Epithelial cell of proximal tubule (primary cell): ENCODE data around the gene CAMKMT. TPM values are rescaled to one million over a fixed set of nuclear protein-coding genes. Genes with fewer than 3 reads are reported as not detected.

Source experiments
- DNase-seq: peaks from one replicate; pipeline ENCODE4 v3.0.0-alpha.2; 2011; ENCODE audit warnings: low read depth
- H3K4me3 ChIP-seq: 2 replicates; pipeline ENCODE4 v1.5.1; 2011; ENCODE audit warnings: low read depth, mild to moderate bottlenecking, low read length
- total RNA-seq: library from RNA; depleted of rRNA; stranded (reverse); fragments of >200 nt; gene quantifications from 2 replicates; pipeline ENCODE4 v1.2.3, GENCODE V29; 2015
- TF ChIP-seq, protein P1 (sequence below): conservative IDR thresholded peaks from 2 replicates; pipeline ENCODE4 v1.5.1; 2012; ENCODE audit warnings: low read depth, mild to moderate bottlenecking, low read length

Gene CAMKMT
- total RNA-seq, 1 donor from 2014 or later: 2.4 TPM

DNA sequence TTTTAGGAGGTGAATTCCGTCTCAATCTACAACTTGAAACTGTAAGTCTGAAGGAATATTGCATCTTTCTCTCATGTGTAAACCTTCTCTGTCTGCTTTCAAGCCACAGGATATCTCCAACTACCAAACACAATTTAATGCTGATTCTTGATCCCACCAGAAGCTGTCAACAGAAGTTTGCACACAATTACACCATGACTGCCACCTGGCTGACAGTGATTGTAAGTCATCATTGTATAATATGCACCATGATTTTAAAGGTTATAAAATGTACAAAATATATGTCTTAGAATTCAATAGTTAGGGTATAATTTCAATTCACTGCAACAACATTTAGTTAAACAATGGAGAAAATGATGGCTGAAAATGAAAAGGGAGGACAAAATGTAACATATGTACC is 18.9 kb upstream of the CAMKMT start:
- TF ChIP-seq, protein P1, sequence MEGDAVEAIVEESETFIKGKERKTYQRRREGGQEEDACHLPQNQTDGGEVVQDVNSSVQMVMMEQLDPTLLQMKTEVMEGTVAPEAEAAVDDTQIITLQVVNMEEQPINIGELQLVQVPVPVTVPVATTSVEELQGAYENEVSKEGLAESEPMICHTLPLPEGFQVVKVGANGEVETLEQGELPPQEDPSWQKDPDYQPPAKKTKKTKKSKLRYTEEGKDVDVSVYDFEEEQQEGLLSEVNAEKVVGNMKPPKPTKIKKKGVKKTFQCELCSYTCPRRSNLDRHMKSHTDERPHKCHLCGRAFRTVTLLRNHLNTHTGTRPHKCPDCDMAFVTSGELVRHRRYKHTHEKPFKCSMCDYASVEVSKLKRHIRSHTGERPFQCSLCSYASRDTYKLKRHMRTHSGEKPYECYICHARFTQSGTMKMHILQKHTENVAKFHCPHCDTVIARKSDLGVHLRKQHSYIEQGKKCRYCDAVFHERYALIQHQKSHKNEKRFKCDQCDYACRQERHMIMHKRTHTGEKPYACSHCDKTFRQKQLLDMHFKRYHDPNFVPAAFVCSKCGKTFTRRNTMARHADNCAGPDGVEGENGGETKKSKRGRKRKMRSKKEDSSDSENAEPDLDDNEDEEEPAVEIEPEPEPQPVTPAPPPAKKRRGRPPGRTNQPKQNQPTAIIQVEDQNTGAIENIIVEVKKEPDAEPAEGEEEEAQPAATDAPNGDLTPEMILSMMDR: peak; percentile 57
- no peak for DNase-seq
- H3K4me3 ChIP-seq: no peak overlapping the region

DNA sequence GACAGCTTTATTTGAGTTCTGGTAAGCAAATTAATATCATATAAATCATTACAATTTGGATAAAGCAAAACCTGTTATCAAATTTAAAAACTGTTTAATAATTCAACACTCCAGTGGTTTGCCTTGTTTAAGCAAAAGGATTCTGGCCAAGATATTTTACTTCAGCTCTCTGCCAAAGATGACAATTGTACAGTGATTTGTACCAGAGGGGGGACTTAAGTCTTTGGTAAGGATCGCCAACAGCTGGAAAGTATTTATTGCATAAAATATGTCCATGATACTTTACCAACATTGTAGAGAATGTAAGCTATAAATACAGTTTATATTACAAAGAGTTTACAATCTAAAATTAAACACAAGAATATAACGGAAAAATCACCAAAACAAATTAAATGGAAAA is 14.2 kb upstream of the CAMKMT start:
- no peak overlapping the region for H3K4me3 ChIP-seq
- TF ChIP-seq, protein P1: no peak
- DNase-seq: no peak

DNA sequence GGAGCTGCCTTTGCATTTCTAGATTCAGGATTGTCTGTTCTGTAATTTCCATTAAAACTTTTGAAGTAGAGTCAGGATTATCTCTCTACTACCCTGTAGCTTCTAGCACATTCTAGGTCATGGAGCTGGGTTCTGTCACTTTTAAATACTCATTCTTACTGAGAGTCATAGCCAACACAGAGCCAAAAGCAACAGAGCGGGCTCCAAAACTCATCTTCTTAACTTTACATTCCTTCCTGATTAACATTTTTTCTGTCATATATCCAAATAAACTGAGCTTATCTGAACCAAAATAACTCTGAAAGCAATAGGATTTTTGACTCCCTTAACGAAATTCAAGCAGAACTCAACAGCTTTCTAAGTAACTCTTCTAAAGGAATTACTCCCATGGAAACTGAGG is 13.3 kb upstream of the CAMKMT start:
- H3K4me3 ChIP-seq: no peak overlapping the region
- DNase-seq: no peak
- TF ChIP-seq, protein P1: no peak

DNA sequence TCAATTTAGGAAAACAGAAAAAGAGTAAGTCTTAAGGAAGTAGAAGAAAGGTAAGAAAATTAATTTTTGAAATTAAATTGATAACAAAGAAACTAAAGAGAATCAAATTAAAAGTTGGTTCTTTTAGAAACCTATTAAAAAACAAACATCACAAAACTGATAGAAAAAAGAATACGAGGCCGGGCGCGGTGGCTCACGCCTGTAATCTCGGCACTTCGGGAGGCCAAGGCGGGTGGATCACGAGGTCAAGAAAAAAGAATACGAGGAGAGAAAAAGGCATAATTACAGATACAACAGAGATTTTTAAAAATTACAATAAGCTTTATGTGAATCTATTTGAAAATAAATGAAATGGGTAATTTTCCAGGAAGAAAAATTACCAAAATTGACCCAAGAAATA is 12.2 kb upstream of the CAMKMT start:
- TF ChIP-seq, protein P1: no peak
- no peak for DNase-seq
- no peak overlapping the region for H3K4me3 ChIP-seq

DNA sequence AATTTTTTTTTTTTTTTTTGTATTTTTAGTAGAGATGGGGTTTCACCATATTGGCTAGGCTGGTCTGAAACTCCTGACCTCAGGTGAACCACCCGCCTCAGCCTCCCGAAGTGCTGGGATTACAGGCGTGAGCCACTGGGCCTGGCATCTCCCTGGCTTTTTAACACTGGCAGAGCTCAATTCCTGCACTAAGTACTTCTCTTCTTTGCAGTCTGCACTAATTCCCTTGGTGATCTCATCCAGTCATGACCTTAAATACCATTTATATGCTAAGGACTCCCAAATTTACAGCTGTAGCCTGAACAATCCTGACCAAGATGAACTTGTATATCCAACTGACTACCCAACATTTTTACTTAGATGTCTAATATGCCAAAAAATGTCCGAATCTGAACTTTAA is 10.7 kb upstream of the CAMKMT start:
- no peak for DNase-seq

DNA sequence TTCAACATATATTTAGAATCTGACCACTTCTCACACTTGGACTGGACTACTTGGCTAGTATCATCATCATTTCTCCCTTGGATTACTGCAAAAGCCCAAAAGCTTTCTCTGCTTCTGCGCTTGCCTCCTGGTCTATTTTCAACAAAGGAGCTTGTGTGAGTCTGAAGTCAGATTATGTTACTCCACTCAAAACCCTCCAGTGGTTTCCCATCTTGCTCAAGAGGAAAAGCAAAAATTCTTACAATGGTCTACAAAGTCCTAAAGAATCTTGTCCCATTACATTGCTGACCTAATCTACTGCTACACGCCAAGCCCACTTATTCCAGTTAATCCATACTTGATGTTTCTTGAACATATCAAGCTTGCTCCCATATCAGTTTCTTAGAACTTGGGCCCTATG is 10.1 kb upstream of the CAMKMT start:
- TF ChIP-seq, protein P1: no peak
- DNase-seq: no peak
- H3K4me3 ChIP-seq: no peak overlapping the region

More for the DNA sequence above, 10.7 kb upstream of the CAMKMT start:
- no peak overlapping the region for H3K4me3 ChIP-seq
- TF ChIP-seq, protein P1: no peak

DNA sequence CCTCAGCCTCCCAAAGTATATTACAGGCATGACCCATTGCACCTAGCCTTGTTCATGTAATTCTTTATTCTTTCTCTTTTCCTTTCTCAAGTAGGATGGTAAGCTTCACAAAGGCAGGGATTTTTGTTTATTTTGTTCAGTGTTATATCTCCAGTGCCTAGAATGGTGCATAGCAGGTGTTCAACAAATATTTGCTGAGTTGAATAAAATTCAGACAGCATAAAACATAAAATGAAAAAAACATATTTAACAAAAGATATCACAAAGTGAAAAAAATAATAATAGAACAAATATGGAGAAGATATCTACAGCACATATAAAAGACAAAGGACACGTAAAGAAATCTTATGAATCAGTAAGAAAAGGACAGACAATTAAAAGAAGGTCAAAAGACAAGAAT is 9.2 kb upstream of the CAMKMT start:
- TF ChIP-seq, protein P1: no peak
- DNase-seq: no peak
- no peak overlapping the region for H3K4me3 ChIP-seq
